ENCODE measurements around the gene GABBR1.

Gene GABBR1

DNA sequence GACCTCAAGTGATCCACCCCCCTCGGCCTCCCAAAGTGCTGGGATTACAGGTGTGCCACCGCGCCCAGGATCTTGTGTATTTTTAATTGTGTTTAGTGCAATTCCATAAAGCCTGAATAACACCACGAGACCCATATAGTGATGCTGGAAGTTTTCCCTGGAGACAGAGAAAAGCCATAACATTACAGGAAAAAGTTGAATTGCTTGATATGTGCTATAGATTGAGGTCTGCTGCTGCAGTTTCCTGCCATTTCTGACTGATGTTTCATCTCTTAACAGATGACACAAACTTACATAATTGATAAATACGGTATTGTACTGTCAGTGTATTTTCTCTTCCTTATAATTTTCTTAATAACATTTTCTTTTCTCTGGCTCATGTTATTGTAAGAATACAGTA is 66.1 kb downstream of the GABBR1 start:
- DNase-seq (ENCODE audit: low spot score): no peak

DNA sequence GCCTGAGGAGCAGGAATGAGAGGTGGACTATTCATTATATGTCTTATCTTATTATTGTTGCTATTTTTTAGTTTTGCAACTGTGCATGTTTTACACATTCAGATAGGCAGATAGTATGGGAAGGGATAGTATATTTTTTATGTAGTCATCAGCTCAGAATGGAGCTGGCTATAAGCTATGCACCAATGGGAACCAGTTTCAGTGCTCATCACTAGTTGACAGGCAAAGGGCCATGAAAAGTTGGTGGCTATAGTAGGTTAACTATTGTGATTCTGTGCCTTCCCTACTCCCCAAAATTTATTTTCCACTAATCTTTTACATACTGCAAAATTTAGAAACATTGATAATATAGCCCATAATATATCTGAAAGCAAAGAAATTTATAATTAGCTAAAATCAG is 68.1 kb downstream of the GABBR1 start:
- no peak for DNase-seq (ENCODE audit: low spot score)

DNA sequence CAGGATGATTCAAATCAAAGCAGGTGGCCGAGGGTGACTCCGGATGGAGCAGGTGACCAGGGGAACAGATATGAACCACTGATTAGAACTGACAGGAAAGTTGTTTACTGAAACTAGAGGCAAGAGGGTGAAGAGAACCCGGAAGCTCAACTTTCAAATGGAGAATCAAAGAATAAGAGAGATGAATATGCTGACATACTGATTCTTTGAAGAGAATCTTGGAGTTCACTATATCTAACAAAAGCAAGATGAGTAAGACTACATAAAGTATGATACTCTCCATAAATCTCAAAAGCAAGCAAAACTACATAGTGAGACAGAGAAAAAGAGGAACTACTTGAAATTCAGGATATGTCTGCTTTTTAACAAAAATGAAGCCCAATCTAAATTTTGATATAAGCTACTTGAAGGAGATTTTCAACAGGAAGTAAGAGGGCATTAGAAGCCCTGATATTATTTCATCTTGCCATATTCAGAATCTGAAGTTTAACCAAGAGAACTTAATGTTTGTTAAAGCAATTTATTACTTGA is 69.5 kb downstream of the GABBR1 start:
- DNase-seq (ENCODE audit: low spot score): no peak

DNA sequence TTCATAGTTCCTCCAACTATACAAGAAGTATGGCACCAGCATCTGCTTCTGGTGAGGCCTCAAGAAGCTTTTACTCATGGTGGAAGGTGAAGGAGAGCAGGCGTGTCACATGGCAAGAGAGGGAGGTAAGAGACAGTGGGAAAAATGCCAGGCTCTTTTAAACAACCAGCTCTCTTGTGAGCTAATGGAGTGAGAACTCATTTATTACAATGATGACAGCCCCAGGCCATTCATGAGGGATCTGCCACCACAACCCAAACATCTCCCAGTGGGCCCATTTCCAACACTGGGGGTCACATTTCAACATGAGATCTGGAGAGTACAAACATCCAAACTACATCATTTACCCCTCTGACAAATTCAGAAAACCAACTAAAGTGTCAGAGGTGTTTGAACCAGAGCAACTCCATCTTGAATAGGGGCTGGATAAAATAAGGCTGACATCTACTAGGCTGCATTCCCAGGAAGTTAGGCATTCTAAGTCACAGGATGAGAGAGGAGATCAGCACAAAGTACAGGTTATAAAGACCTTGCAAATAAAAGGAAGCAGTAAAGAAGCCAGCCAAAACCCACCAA is 71.3 kb downstream of the GABBR1 start:
- no peak for DNase-seq (ENCODE audit: low spot score)

DNA sequence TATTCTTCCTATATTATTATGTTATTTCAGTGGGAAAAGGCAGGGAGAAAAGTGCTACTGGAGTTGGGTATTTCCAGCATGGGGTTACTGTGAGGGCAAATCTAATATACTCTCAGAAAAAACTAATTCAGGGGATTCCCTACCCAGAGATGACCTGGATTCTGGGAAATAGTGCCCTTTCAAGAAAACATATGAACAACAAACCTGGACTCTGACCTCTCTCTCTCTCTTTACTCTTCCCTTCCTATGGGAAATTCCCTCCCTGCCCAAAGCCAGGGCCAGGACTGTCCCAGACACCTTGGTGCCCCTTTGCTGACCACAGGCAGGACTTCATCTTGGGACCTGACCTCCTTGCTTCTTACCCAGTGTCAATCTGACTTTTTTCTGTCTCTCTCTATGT is 71.9 kb downstream of the GABBR1 start:
- no peak for DNase-seq (ENCODE audit: low spot score)

DNA sequence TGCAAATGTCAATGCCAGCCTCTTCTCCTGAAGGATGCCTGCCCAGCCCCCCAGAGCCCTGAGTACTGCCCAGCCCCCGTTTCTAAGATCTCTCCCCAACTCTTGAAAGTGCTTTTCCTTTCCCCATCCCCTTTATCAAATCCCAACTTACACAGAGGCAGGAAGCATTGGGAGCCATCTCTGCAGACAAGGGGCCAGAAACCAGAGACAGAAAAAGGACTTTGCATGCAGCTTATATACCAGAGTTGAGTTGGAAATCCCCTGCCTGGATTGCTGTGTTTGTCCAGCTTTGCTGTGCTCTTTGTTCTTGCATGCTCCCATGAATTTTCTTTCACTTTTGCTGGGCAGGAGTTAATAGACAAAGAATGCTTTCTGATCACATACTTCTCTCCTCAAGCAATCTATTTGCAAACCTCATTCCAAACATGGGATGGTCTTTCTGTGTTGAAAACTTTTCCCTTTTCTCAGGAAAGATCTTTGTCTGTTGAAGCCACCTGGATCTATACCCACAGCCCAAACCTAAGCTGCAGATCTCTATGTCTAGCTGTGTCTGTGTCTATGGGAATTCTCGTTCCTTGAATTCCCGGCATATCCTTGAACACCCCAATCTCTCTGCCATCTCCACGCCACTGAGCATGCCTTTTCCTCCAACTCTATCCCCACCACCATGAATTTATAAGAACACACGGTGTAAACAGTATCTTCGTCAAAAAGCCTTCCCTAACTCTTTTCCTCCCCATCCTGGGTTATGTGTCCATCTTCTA is 73.3 kb downstream of the GABBR1 start, which contains the start of gene UBD:
Gene UBD, minus strand, starts transcription at position 209 of the 764 bp plus-strand sequence. Its CDS starts 31 bp downstream, at position 178.
- no peak for DNase-seq (ENCODE audit: low spot score)

DNA sequence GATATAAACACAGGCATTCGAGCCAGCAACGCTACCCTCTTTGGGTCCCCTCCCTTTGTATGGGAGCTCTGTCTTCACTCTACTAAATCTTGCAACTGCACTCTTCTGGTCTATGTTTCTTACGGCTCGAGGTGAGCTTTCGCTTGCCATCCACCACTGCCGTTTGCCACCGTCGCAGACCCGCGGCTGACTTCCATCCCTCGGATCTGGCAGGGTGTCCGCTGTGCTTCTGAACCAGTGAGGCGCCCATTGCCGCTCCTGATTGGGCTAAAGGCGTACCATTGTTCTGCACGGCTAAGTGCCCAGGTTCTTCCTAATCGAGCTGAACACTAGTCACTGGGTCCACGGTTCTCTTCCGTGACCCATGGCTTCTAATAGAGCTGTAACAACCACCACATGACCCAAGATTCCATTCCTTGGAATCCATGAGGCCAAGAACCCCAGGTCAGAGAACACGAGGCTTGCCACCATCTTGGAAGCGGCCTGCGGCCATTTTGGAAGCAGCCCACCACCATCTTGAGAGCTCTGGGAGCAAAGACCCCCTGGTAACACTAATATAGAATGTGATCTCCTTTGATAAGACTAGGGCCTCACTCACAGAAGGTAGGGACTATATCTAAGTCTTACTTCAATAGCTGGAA is 74.4 kb downstream of the GABBR1 start:
- DNase-seq (ENCODE audit: low spot score): no peak

DNA sequence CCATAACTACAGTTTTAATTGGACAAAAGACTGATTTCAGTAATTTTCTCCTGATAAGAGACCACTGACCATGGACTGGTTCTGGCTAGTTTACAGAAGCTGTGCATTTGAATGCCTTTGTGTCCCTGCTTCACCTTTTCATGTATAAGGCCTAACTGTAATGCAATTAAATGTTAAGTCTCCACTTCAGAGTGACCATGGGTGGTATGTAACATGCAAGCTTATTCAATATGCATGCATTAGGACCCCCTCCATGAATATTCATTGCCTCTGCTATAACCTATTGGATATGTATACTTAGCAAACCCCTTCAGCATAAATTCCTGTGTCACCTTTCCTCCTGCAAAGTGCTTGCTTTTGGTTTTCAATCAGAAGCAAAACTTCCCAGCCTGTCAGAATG is 75.7 kb downstream of the GABBR1 start:
- no peak for DNase-seq (ENCODE audit: low spot score)

DNA sequence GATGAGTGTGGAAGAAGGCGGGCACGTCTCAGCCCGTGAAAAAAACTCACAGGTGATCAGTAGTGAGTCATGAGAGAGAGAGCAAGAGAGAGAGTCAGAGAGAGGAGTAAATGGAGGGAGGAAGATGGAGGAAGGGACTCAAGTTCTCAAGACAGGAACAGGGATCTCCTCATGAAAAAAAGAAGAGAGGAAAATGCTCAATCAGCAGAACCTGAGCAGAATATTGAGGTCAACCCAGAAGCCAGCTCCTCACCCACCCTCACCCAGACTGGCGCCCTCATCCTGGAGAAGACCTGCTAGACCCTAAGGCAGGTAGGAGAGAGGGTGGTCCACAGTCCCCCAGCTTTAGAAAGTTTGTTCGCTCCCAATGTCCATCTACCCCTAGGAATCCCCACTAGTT is 78.2 kb downstream of the GABBR1 start:
- DNase-seq (ENCODE audit: low spot score): no peak

DNA sequence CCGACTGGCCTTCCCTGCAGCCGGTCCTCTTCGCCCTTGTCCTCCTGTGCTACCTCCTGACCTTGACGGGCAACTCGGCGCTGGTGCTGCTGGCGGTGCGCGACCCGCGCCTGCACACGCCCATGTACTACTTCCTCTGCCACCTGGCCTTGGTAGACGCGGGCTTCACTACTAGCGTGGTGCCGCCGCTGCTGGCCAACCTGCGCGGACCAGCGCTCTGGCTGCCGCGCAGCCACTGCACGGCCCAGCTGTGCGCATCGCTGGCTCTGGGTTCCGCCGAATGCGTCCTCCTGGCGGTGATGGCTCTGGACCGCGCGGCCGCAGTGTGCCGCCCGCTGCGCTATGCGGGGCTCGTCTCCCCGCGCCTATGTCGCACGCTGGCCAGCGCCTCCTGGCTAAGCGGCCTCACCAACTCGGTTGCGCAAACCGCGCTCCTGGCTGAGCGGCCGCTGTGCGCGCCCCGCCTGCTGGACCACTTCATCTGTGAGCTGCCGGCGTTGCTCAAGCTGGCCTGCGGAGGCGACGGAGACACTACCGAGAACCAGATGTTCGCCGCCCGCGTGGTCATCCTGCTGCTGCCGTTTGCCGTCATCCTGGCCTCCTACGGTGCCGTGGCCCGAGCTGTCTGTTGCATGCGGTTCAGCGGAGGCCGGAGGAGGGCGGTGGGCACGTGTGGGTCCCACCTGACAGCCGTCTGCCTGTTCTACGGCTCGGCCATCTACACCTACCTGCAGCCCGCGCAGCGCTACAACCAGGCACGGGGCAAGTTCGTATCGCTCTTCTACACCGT is 79.5 kb downstream of the GABBR1 start:
- DNase-seq (ENCODE audit: low spot score): no peak

DNA sequence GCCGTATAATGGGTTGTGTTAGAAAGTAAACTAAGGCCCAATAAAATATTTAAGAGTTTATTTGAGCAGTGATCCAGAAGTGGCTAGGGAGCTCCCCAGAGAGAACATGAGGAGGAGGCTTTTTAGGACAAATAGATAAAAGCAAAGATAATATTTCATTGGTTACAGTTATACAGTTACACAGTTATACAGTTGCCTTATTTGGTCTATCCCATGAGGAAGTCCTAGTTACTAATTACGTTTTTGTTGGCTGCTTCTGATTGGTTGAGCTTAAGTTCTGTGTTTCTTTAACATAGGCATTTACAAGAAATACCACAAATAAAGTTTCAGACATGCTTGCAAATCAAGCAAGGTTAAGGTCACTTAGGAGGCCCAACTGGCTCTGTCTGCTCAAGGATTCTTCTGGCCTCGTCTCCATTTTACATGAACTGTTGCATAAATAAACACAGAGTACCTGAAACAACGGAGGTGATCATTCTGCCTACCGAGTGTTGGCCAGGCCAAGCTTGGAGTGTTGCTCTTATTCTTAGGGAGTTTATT is 80.4 kb downstream of the GABBR1 start:
- DNase-seq (ENCODE audit: low spot score): no peak

DNA sequence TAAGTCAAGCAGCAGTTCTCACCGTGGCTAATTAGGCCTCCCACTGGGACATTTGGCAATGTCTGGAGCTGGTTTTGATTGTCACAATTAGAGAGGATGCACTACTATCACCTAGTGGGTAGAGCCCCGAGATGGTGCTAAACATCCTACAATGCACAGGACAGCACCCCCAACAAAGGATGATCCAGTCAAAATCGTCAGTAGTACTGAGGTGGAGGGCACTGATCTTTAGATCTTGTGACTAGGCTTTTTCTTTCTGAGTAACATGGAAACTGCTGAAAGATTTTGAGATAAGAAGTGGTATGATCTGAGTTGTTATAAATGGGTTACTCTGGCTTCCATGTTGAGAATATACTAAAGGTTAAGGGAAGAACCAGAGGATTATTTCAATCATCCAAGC is 85.4 kb downstream of the GABBR1 start:
- DNase-seq (ENCODE audit: low spot score): no peak

DNA sequence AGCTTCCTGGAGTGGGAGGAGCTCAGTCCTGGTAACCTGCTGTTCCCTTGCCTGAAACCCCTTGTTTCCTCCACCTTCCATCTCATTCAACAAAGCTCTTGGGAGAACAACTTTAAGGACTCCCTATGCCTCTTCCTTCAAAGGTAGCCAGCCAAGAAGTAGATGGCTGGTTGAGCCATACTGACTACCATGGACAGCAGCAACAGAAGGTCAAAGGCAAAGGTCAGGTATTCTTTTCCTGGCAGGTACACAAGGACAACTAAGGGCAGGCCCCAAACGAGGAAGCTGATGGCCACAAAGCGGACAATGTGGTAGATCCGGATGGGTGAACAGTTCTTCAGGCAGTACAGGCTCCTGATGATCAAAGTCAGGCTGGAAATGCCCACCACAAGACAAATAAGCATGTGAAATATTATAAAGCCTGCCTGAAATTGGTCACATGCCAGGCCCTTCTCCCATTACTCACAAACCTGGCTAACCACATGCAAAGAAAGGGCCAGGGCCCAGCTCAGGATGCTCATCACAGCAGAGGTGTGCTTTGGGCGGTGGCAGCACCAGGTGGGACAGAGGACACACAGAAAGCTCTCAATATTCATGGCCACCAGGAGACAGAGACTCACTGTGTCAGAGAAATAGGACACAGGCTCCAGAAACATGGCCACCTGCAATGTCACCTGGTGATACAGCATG is 95.1 kb downstream of the GABBR1 start:
- DNase-seq (ENCODE audit: low spot score): no peak

DNA sequence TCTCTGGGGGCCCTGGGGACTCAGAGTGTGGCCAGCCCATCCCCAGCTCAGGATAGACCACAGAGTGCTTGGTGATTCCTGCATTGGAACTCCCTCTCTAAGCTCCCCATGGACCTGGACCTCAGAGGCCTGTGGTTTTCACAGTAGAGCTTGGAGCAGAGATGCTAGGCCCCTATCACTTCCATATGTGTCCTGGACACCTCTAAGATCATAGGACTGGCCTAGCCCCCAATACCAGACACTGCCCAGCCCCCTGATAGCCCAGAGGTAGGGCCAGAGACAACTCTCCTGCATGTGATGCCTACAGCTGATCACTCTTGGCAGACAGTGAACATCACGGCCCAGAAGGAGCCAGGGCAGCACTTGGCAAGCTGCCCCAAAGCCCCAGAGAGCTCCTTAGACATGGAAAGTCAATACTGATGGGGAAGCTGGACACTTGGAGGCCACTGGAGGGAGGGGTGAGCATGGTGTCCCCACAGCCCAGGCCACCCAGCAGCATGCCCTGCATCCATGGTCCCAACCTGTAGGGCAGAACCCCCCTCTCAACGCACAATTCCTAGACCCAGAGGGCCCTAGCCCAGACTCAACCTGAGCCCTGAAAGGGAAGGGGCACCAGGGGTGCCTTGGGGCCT is 100.5 kb downstream of the GABBR1 start:
- DNase-seq (ENCODE audit: low spot score): no peak

DNA sequence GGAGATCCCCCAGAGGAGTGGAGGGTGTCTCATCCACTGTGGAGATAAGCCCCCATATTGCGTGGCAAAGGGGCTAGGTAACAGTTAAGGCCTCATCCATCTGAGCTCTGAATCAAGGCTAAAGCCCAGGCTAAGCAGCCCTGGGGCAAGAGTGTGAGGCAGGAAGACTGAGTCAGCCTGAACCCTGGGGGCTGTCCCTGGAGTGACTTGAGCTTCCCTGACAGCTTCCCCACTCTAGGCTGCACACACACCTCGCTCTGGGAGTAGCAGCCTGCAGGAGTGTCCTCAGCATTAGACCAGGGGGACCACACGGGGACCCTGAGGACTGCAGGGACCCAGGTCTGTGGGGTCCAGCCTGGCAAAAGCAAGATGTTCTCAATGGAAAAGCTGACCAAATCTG is 101.3 kb downstream of the GABBR1 start:
- DNase-seq (ENCODE audit: low spot score): no peak

DNA sequence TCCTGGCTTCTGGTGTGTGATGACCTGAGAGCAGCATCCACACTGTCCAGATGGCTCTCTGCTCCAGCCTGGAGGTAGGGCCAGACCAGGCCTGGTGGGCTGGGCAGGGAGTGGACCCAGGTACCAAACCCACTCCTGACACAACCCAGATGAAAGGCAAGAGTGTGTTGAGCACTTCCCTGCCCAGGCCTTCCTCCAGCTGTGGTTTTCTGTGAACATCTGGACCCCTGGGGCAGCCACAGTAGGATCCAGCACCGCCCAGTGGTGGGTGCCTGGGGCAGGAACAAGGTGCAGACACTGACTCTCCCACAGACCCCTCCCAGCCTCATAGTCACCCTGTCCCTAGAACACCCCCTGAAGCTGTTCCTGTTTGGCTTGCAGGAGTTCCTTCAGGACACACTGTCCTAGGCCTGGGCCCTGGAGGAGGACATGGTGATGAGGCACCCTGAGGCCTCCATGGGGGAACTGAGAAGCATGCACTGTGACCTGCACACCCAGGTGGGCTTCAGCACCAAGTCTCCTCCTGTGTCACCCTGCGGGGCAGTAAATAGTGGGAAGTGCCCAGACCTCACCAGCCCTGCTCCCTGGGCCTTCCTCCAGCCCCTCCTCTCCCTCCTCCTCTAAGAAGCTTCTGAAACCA is 102.2 kb downstream of the GABBR1 start:
- DNase-seq (ENCODE audit: low spot score): no peak

DNA sequence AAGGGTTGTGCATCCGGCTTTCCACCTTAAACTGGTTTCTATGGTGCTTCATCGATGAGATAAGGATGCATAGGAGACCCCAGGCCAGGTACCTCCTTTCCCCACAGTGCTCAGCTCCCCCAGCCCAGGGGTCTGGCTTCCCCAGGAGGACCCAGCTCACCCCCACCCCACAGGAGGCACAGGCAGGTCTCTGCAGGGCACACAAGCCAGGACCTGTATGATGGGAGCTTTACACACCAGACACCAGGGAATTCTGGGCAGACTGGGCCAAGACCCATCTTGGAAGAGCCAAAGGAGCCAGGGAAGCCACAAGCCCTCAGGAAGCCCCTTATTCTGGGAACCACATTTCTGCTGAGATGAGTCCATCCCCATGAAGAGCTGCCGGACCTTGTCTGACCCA is 103.0 kb downstream of the GABBR1 start:
- DNase-seq (ENCODE audit: low spot score): no peak

DNA sequence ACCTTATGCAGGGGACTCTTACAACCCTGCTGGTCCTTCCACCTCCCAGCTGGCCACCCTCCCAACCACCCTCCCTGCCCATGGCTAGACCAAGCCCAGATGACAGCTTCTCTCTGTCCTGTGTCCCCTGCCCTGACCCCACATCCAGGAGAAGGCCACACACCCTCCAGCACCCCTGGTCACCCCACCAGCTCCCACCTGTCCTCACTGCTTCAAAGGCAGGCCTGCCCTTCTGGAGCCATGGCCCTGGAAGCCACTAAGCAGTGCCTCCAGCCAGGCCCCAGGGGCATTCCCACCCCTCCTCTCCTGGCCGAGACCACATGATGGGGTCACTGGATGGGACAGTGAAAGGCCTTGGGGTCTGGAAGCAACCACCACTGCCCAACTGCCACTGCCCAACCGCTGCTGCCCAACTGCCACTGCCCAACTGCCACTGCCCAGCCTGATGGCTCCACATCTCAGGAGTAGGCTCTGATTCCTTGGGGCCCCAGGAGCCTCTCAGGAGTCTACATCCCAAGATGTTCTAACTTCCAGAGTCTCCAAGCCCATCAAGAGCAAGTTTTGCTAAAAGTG is 103.9 kb downstream of the GABBR1 start:
- no peak for DNase-seq (ENCODE audit: low spot score)

DNA sequence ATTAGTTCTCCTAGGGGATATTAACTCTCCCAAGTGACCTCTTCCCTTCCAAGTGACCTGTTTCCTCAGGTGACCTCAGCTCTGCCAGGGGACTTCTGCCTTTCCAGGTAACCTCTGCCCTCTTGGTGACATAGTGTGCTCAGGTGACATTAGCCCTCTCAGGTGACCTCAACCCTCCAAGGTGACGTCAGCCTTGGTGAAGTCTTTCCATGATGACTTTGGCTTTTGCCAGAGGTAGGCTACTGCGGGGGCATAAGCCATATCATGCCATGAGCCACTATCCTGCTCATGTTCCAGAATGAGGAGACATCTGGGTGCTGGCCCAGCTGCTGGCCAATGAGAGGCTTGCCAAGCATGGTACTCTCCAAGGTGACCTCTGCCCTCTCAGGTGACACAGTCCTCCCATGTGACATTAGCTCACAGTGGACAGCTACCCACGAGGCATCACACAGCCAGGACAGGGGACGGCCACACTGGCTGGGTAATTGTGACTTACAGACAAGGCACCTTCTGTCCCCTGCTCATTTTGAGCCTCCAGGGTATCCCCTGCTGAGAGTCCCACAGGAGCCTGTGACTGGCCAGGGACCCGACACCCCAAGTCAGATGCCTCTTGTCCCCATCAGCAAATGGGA is 104.6 kb downstream of the GABBR1 start:
- DNase-seq (ENCODE audit: low spot score): no peak

DNA sequence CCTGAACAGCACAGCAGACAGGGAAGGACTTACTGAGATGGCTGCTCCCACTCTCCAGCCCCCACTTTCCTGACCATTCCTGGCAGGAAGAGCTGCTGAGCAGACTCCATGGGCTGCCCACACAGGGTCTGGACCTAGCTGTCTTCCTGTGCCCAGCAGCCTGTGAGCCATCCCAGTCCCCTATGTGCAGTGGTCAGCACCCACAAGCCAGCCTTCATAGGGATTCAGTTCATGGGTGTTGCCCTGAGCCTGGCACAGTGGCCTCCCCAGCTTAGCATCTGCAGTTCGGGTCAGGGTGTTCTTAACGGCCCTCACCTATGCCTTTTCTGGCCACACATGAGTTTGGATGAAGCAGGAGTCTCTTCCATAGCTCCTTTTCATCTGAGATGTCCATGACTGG is 105.4 kb downstream of the GABBR1 start:
- no peak for DNase-seq (ENCODE audit: low spot score)
